HUES6 (cell line): ENCODE measurements around the gene KLHL29.

Experiments used
- H3K27ac ChIP-seq: 2 replicates; pipeline ENCODE4 v1.7.0; 2013; ENCODE audit warnings: low read depth, mild to moderate bottlenecking, low read length, inconsistent platforms
- H3K27me3 ChIP-seq: 2 replicates; pipeline ENCODE4 v1.6.1; 2013; ENCODE audit warnings: low read length; ENCODE audit not compliant: control insufficient read depth, insufficient read depth
- H3K36me3 ChIP-seq: 2 replicates; pipeline ENCODE4 v1.6.1; 2013; ENCODE audit warnings: low read length; ENCODE audit not compliant: control insufficient read depth, insufficient read depth
- H3K4me1 ChIP-seq: 2 replicates; pipeline ENCODE4 v1.6.1; 2013; ENCODE audit warnings: low read length; ENCODE audit not compliant: control insufficient read depth, insufficient read depth
- H3K4me3 ChIP-seq: 2 replicates; pipeline ENCODE4 v1.5.1; 2013; ENCODE audit warnings: low read depth, low read length
- H3K9ac ChIP-seq: one replicate; pipeline ENCODE4 v1.6.1; 2013; ENCODE audit warnings: mild to moderate bottlenecking, low read length
- H3K9me3 ChIP-seq: 2 replicates; pipeline ENCODE4 v1.6.1; 2013; ENCODE audit warnings: low read depth, low read length; ENCODE audit not compliant: control insufficient read depth, insufficient read depth

Gene KLHL29

GRCh38 chr2:23626701-23627230 is 241.8 kb downstream of the KLHL29 start:
- no peak overlapping the region for H3K4me3 ChIP-seq

DNA sequence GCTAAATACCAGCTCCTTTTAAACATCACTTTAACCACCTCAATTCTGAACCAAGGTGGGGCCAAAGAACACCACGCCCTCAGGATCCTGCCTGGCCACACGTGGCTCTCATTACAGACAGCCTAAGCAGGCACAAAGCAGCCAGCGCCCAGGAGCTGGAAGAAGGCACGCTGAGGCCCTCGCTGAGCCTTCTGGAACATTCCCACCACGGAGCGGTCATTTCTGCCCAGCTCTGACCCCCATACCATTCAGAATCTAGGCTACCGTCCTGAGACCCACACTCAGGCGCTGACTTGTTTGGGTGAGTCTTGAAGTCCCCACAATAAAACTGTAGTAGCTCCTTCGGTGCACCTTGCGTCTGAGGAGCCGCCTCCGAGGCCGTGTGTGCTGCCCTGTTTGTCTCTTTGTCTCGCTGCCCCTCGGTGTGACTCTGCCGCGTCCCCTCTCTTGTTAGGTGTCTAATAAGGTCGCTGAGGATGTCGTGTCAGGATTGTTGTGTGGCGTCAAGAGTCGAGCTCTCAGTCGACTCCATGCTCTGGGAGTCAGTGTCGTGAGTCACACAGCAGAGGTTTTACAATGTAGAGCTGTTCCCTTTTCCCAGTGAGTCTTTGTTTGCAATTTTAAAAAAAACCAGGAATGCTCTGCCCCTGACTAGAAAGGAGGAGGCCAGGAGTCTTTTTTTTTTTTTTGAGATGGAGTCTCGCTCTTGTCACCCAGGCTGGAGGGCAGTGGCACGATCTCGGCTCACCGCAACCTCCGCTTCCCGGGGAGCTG is 242.4 kb downstream of the KLHL29 start:
- H3K27ac ChIP-seq = no peak overlapping the region

More at GRCh38 chr2:23626701-23627230, 241.8 kb downstream of the KLHL29 start:
- H3K9me3 ChIP-seq = peaks cover 10% of the 10 kb centered on the region
- H3K9ac ChIP-seq = no peak overlapping the region
- no peaks in the 10 kb centered on the region for H3K36me3 ChIP-seq
- no peak overlapping the region for H3K27ac ChIP-seq
- no peaks in the 10 kb centered on the region; the same call in 1 of the 2 replicates for H3K4me1 ChIP-seq
- no peaks in the 10 kb centered on the region for H3K27me3 ChIP-seq

GRCh38 chr2:23628926-23629771 is 244.2 kb downstream of the KLHL29 start:
- Histone ChIP-seq H3K27ac (no peak overlapping the region), H3K36me3 (no peaks in the 10 kb centered on the region), H3K4me1 (no peaks in the 10 kb centered on the region; the same call in 1 of the 2 replicates), H3K4me3 (no peak overlapping the region), H3K9ac (no peak overlapping the region), H3K27me3 (no peaks in the 10 kb centered on the region), H3K9me3 (peaks cover 8% of the 10 kb centered on the region)

More for the DNA sequence above, 242.4 kb downstream of the KLHL29 start:
- H3K4me3 ChIP-seq = no peak overlapping the region
- H3K4me1 ChIP-seq = no peaks in the 10 kb centered on the region; the same call in 1 of the 2 replicates
- H3K27me3 ChIP-seq = no peaks in the 10 kb centered on the region
- H3K9ac ChIP-seq = no peak overlapping the region
- peaks cover 10% of the 10 kb centered on the region for H3K9me3 ChIP-seq
- no peaks in the 10 kb centered on the region for H3K36me3 ChIP-seq

DNA sequence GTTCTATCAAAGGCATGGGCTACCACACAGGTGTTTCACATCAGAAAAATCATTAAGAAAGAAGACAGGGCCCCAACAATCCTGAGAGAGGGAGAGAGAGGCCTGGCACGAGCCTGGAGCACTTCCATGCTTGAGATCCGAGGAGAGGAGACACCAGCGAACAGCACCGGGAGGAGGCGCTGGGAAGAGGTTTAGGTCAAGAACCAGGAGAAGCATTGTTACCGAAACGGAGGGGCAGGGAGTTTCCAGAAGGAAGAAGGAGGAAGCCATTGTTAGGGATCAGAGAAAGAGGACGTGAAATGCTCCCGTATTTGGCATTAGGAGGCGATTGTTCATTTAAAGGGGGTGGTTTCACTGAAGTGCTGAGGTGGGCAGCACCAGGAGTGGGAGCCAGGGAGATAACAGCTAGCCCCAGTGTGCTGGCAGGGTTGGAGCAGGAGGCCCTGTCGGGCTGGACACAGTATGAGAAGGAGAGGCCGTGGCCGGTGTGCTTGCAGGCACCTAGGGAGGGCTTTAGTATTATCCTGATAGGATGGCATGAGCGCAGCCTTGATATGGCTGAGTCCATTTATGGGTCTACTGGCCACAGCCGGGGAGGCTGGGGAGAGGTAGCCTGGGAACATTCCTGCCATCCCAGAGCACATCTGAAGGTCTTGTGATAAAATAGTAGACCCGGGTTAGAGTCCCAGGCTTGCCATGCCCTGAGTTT is 244.9 kb downstream of the KLHL29 start:
- H3K4me3 ChIP-seq = no peak overlapping the region
- H3K9me3 ChIP-seq = 0 out of 2 replicates have a peak, but pooled peaks cover 2% of the 10 kb centered on the region
- H3K27ac ChIP-seq = no peak overlapping the region
- H3K36me3 ChIP-seq = no peaks in the 10 kb centered on the region
- H3K4me1 ChIP-seq = no peaks in the 10 kb centered on the region; the same call in 1 of the 2 replicates
- H3K9ac ChIP-seq = no peak overlapping the region
- no peaks in the 10 kb centered on the region for H3K27me3 ChIP-seq

GRCh38 chr2:23630961-23631360 is 246.0 kb downstream of the KLHL29 start:
- H3K9me3 ChIP-seq = no peaks in the 10 kb centered on the region
- H3K9ac ChIP-seq = no peak overlapping the region
- no peaks in the 10 kb centered on the region; the same call in 1 of the 2 replicates for H3K4me1 ChIP-seq

GRCh38 chr2:23631389-23631788 is 246.4 kb downstream of the KLHL29 start:
- no peaks in the 10 kb centered on the region for H3K36me3 ChIP-seq
- H3K9ac ChIP-seq = no peak overlapping the region
- no peaks in the 10 kb centered on the region for H3K27me3 ChIP-seq
- H3K9me3 ChIP-seq = no peaks in the 10 kb centered on the region
- H3K4me3 ChIP-seq = no peak overlapping the region
- no peaks in the 10 kb centered on the region; the same call in 1 of the 2 replicates for H3K4me1 ChIP-seq
- H3K27ac ChIP-seq = no peak overlapping the region

More at GRCh38 chr2:23630961-23631360, 246.0 kb downstream of the KLHL29 start:
- Histone ChIP-seq H3K36me3 (no peaks in the 10 kb centered on the region), H3K4me3 (no peak overlapping the region), H3K27me3 (no peaks in the 10 kb centered on the region), H3K27ac (no peak overlapping the region)

DNA sequence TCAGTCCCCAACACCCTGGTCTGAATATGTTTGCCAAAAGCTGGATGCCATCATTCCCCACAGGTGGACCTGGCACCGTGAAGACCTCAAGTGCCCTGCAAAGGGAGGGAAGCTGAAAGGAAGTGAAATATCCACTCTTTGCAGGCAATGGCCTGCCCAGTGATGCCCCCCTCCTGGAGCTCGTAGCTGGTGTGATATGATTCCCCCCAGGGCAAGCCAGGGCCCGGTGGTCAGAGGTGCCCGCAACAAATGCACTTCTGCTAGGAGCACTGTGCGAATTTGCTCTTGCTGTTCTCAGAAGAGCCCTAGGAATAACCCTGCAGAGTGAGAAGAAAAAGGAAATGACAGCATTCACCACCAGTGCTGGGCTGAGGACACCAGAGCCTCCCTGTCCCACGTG is 247.4 kb downstream of the KLHL29 start:
- H3K4me1 ChIP-seq = peaks cover 9% of the 10 kb centered on the region; the same call in 1 of the 2 replicates
- no peak overlapping the region for H3K9ac ChIP-seq
- H3K4me3 ChIP-seq = no peak overlapping the region
- no peaks in the 10 kb centered on the region for H3K36me3 ChIP-seq
- no peak overlapping the region for H3K27ac ChIP-seq
- no peaks in the 10 kb centered on the region for H3K27me3 ChIP-seq
- H3K9me3 ChIP-seq = no peaks in the 10 kb centered on the region

DNA sequence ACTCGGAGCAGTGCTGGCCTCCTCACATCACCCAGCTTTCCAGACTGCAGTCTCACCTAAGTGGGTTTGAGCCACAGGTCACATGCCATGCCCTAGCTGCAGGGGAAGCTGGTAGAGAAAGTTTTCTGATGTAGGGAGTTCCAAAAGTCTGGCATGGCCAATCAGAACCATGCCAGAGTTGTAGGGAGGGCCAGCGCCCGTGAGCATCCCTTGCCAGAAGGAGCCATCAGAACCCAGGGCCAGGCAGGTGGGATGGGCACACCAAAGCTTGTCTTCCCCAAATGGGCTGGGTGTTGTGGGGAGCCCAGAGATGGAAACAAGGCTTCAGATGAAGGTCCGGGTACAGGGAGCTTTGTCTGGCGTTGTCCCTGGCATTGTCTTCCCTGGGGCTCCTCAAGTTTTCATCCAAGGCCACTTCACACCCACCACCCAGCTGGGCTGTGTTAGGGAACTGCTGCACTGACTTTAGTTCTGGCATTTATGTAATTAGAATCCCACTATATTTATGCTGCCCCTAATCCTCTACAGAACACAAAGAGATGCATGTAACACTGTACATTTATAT is 247.9 kb downstream of the KLHL29 start:
- no peak overlapping the region for H3K27ac ChIP-seq
- H3K36me3 ChIP-seq = no peaks in the 10 kb centered on the region
- no peaks in the 10 kb centered on the region for H3K9me3 ChIP-seq
- no peak overlapping the region for H3K4me3 ChIP-seq
- no peak overlapping the region for H3K9ac ChIP-seq
- no peaks in the 10 kb centered on the region for H3K27me3 ChIP-seq
- H3K4me1 ChIP-seq = peaks cover 11% of the 10 kb centered on the region; the same call in 1 of the 2 replicates

DNA sequence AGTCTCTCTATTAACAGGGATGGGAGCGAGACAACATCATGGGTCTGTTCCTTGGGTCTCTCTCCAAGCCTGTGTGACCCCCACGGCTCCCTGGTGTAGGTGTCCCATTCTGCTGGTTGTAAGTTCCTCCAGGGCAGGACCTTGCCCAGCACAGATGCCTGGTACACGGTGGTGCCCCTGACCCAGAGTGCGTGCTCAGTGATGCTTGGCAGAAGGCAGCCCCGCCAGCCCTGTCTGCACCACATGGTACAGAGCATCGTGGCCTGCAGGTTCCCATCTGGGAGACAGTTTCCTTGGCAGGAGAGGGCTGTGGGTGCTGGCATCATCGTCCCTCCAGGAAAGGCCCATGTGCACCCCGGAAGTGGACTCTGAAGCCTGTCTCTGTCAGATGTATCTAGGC is 249.0 kb downstream of the KLHL29 start:
- Histone ChIP-seq H3K4me3 (no peak overlapping the region), H3K27me3 (no peaks in the 10 kb centered on the region), H3K36me3 (no peaks in the 10 kb centered on the region), H3K27ac (no peak overlapping the region), H3K9me3 (no peaks in the 10 kb centered on the region), H3K4me1 (peaks cover 11% of the 10 kb centered on the region; the same call in 1 of the 2 replicates), H3K9ac (no peak overlapping the region)
